ENCODE measurements around the gene TGFBR3L.

GRCh38 chr19:7872306-7873204, 42.1 kb upstream of the TGFBR3L start:
- TF ChIP-seq CTCF (IDR thresholded peaks at IDR 0.05) (no peak), POLR2A (IDR thresholded peaks at IDR 0.05) (no peak), EP300 (IDR thresholded peaks at IDR 0.05) (no peak)

Data from ovary (tissue), 3 donors.